Prostate gland (tissue), 2 donors: ENCODE measurements around the gene MRPL51.

Experiments
- POLR2AphosphoS5 ChIP-seq: sonication (generic); formaldehyde crosslinking; IDR thresholded peaks from one replicate; pipeline ENCODE4 v1.6.1; 2017; ENCODE audit warnings: antibody characterized with exemption
- TF ChIP-seq, protein P1 (sequence below), 4 experiments: fragments of 200-600 bp in 2 of 4; fragments of 450-650 bp in 2 of 4; sonication (generic) in 2 of 4; IDR thresholded peaks; 1 replicate in 3 of 4; 2 replicates in 1 of 4; pipeline ENCODE4 v1.5.1; 2016 to 2019; ENCODE audit warnings: antibody characterized with exemption in 4 of 4, mild to moderate bottlenecking in 2 of 4, moderate library complexity in 2 of 4

DNA sequence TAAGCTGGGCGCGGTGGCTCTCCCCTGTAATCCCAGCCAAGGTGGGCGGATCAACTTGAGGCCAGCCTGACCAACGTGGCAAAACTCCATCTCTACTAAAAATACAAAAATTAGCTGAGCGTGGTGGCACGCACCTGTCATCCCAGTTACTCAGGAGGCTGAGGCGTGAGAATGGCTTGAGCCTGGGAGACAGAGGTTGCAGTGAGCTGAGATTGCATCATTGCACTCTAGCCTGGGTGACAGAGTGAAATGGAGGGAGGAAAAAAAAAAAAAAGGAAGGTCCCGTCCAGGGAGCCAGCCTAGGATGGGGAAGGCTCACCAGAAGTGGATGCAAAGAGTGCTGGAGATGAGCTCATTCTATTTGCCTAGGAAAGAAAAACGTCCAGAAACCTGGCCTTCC lies 50.2 kb downstream of the MRPL51 start:
- TF ChIP-seq, protein P1, sequence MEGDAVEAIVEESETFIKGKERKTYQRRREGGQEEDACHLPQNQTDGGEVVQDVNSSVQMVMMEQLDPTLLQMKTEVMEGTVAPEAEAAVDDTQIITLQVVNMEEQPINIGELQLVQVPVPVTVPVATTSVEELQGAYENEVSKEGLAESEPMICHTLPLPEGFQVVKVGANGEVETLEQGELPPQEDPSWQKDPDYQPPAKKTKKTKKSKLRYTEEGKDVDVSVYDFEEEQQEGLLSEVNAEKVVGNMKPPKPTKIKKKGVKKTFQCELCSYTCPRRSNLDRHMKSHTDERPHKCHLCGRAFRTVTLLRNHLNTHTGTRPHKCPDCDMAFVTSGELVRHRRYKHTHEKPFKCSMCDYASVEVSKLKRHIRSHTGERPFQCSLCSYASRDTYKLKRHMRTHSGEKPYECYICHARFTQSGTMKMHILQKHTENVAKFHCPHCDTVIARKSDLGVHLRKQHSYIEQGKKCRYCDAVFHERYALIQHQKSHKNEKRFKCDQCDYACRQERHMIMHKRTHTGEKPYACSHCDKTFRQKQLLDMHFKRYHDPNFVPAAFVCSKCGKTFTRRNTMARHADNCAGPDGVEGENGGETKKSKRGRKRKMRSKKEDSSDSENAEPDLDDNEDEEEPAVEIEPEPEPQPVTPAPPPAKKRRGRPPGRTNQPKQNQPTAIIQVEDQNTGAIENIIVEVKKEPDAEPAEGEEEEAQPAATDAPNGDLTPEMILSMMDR (IDR thresholded peaks at IDR 0.05) = no peak
- TF ChIP-seq POLR2AphosphoS5 = no peak
